BE2C (cell line): ENCODE results near the gene TTLL7.

Experiments
- DNase-seq: peaks from one replicate; pipeline ENCODE4 v3.0.0-alpha.2; 2020
- H3K27me3 ChIP-seq: fragments of 250-450 bp; sonication (Bioruptor Pico); 2 replicates; pipeline ENCODE4 v1.5.1; 2020; ENCODE audit warnings: mild to moderate bottlenecking
- H3K36me3 ChIP-seq: fragments of 250-450 bp; sonication (Bioruptor Pico); 2 replicates; pipeline ENCODE4 v1.5.1; 2020; ENCODE audit warnings: mild to moderate bottlenecking
- H3K4me1 ChIP-seq: fragments of 250-450 bp; sonication (Bioruptor Pico); 2 replicates; pipeline ENCODE4 v1.5.1; 2020
- H3K4me3 ChIP-seq: 2 replicates; pipeline ENCODE4 v1.5.1; 2011; ENCODE audit warnings: low read depth, low read length
- H3K9me3 ChIP-seq: fragments of 250-450 bp; sonication (Bioruptor Pico); 2 replicates; pipeline ENCODE4 v1.5.1; 2020
- TF ChIP-seq, protein P1 (sequence below): IDR thresholded peaks from 2 replicates; pipeline ENCODE4 v1.5.1; 2012; ENCODE audit warnings: mild to moderate bottlenecking, low read depth, low read length

The TTLL7 gene

DNA sequence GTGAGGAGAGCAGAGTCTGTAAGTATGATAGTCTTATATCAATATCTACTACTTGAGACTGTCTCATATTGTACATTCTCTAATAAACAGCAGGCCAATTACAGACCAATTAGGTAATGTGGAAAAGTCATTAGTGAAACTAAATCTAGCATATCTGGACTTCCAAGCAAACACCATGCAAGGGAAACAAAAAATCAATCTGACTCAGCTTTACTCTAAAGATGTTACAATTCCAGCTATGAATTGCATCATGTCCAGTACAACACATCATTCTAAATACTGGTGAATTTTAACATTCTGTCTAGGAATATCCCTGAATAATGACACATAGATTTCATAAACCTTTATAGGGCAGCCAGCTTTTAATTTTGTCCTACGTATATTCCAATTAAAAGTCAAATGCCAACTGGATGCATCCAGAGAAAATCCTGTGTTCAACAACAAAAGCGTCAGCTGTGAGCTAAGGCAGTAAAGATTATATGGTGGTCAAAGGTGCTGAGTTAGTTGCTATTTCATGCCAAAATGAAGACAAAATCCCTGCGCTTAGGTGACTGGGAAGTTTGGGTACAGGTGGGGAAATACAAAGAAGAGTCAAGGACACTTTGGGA lies 159.3 kb downstream of the TTLL7 start:
- no peaks in the 10 kb centered on the region for H3K36me3 ChIP-seq
- no peaks in the 10 kb centered on the region for H3K9me3 ChIP-seq
- no peak overlapping the region for H3K4me3 ChIP-seq
- no peaks in the 10 kb centered on the region for H3K4me1 ChIP-seq
- no peaks in the 10 kb centered on the region for H3K27me3 ChIP-seq
- DNase-seq, result no peak
- TF ChIP-seq, protein P1, sequence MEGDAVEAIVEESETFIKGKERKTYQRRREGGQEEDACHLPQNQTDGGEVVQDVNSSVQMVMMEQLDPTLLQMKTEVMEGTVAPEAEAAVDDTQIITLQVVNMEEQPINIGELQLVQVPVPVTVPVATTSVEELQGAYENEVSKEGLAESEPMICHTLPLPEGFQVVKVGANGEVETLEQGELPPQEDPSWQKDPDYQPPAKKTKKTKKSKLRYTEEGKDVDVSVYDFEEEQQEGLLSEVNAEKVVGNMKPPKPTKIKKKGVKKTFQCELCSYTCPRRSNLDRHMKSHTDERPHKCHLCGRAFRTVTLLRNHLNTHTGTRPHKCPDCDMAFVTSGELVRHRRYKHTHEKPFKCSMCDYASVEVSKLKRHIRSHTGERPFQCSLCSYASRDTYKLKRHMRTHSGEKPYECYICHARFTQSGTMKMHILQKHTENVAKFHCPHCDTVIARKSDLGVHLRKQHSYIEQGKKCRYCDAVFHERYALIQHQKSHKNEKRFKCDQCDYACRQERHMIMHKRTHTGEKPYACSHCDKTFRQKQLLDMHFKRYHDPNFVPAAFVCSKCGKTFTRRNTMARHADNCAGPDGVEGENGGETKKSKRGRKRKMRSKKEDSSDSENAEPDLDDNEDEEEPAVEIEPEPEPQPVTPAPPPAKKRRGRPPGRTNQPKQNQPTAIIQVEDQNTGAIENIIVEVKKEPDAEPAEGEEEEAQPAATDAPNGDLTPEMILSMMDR, result no peak

DNA sequence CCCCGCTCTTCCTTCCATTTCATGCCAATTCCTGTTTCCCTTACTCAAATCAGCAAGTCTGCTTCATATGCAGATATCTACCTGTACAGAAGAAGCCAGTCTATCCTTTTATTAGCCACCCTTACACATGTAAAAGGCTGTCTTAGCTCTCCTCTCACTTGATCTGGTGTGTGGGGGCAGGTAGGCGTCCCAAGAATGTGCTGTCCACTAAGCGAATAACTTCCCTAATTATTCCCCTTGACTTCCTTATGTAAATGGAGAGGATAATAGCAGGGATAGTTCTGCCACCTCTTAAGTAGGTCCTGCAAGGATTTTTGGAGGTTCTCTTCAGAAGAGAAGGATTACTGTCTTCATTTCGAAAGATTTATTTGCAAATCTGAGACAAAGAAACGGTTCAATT lies 160.4 kb downstream of the TTLL7 start:
- Histone ChIP-seq H3K27me3 (no peaks in the 10 kb centered on the region), H3K4me1 (no peaks in the 10 kb centered on the region), H3K4me3 (no peak overlapping the region), H3K9me3 (no peaks in the 10 kb centered on the region), H3K36me3 (no peaks in the 10 kb centered on the region)
- TF ChIP-seq, protein P1, result no peak
- DNase-seq, result no peak

DNA sequence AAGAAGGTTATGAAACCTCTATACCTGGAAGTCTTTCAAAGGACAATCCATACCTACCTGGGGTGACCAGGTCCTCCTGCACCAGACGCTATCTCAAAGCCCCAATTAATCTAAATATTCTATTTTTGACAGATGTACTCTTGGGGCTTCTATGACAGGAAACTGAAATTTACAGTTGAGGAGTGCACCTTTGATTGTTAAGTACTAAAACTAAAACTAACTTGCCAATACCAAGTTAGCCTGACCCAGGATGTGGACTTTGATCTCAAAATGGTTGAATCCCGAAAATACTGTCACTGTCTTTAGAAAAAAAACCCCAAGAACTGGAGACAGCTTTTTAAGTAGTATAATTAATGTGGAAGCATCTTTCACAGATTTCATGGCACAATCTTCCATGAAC lies 162.4 kb downstream of the TTLL7 start:
- Histone ChIP-seq H3K9me3 (no peaks in the 10 kb centered on the region), H3K4me3 (no peak overlapping the region), H3K36me3 (no peaks in the 10 kb centered on the region), H3K4me1 (no peaks in the 10 kb centered on the region), H3K27me3 (no peaks in the 10 kb centered on the region)
- TF ChIP-seq, protein P1, result no peak
- DNase-seq, result no peak

DNA sequence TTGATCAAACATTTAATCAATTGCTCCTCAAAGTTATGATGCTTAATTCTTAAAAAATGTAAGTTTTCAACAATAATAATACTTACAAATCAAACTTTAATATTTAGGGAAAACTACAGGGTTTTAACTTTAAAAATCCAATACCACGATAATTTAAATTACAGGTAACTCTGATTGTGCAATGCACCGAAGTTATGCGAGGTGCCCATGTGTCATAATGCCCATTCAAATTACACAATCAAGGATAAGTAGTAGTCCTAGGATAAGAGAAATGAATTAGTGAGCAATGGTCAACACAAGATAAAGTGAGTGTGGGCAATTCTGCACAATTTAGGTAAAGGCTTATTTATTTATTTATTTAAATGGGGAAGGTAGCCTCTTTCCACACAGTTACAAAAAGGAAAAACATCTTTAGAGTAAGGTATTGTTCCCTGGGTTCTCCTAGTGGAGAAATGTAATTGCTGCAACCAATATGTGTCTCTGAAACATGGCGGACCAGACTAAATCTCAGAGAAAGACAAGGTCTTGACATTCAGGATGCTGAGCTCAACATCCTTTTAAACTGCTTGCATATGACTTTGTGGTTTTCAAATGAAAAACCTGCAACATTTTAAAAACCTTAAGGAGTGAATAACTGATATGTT lies 164.2 kb downstream of the TTLL7 start:
- DNase-seq, result no peak
- Histone ChIP-seq H3K9me3 (no peaks in the 10 kb centered on the region), H3K4me1 (no peaks in the 10 kb centered on the region), H3K27me3 (no peaks in the 10 kb centered on the region), H3K36me3 (no peaks in the 10 kb centered on the region), H3K4me3 (no peak overlapping the region)
- TF ChIP-seq, protein P1, result no peak

DNA sequence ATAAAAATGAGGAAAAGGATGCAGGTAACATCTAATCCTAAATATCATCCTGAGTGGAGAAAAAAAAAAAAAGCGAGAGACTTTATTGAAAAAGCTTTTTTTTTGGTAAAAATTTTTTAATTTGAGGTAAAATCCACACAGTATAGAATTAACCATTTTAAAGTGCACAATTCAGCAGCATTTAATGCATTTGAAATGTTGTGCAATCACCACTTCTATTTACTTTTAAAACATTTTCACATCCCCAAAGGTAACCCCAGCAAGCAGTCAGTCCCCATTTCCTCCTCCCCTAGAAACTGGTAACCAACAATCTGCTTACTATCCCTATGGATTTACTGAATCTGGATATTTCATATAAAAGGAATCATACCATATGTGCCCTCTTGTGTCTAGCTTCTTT lies 166.7 kb downstream of the TTLL7 start:
- Histone ChIP-seq H3K4me3 (no peak overlapping the region), H3K36me3 (no peaks in the 10 kb centered on the region), H3K9me3 (no peaks in the 10 kb centered on the region), H3K27me3 (no peaks in the 10 kb centered on the region), H3K4me1 (no peaks in the 10 kb centered on the region)
- TF ChIP-seq, protein P1, result no peak
- no peak for DNase-seq

DNA sequence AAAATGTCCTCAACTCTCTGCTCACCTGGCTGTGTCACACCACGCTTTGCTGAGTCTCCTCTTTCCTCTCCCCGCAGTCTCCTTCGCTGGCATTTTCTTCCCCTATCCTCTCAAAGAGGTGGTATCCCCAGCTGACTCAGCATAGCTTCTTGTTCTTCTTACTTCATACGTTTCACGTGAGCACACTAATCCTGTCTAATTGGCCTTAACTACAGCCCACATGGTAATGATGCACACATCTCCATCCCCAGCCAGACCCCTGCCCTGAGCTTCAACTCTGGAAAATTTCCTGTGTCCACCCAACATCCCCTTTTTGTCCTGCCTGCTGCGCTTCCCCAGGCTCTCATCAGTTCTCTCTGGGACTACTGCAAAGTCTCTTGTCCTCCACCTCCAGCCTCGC lies 169.8 kb downstream of the TTLL7 start:
- no peak overlapping the region for H3K4me3 ChIP-seq
- no peaks in the 10 kb centered on the region for H3K9me3 ChIP-seq
- TF ChIP-seq, protein P1, result no peak
- H3K4me1 ChIP-seq, result no peaks in the 10 kb centered on the region
- H3K27me3 ChIP-seq, result no peaks in the 10 kb centered on the region
- no peak for DNase-seq
- no peaks in the 10 kb centered on the region for H3K36me3 ChIP-seq
